GM10266 (cell line): ENCODE measurements around the gene ZNHIT1.
"Not testable (repeated sequence)": the region's sequence is repeated elsewhere in the genome, so short reads cannot be mapped to it uniquely, and the experiment has no call there.

Source experiments
- DNase-seq: peaks from one replicate; pipeline ENCODE4 v3.0.0; 2012; ENCODE audit errors: extremely low spot score
- TF ChIP-seq, protein P1 (sequence below): IDR thresholded peaks from 2 replicates; pipeline ENCODE4 v1.5.1; 2012; ENCODE audit warnings: mild to moderate bottlenecking, low read depth; ENCODE audit not compliant: control insufficient read depth, insufficient read depth; ENCODE audit errors: missing control alignments

ZNHIT1 gene

GRCh38 chr7:101202603-101202918, 15.4 kb upstream of the ZNHIT1 start:
- no peak for DNase-seq
- TF ChIP-seq, protein P1, sequence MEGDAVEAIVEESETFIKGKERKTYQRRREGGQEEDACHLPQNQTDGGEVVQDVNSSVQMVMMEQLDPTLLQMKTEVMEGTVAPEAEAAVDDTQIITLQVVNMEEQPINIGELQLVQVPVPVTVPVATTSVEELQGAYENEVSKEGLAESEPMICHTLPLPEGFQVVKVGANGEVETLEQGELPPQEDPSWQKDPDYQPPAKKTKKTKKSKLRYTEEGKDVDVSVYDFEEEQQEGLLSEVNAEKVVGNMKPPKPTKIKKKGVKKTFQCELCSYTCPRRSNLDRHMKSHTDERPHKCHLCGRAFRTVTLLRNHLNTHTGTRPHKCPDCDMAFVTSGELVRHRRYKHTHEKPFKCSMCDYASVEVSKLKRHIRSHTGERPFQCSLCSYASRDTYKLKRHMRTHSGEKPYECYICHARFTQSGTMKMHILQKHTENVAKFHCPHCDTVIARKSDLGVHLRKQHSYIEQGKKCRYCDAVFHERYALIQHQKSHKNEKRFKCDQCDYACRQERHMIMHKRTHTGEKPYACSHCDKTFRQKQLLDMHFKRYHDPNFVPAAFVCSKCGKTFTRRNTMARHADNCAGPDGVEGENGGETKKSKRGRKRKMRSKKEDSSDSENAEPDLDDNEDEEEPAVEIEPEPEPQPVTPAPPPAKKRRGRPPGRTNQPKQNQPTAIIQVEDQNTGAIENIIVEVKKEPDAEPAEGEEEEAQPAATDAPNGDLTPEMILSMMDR, result no peak

- not testable (repeated sequence) for DNase-seq
Measured at GRCh38 chr7:101203740-101204738, 13.9 kb upstream of the ZNHIT1 start.

GRCh38 chr7:101205901-101206664, 11.9 kb upstream of the ZNHIT1 start:
- TF ChIP-seq, protein P1, result no peak
- no peak for DNase-seq

GRCh38 chr7:101206665-101207042, 11.3 kb upstream of the ZNHIT1 start:
- TF ChIP-seq, protein P1, result no peak
- DNase-seq, result no peak

DNA sequence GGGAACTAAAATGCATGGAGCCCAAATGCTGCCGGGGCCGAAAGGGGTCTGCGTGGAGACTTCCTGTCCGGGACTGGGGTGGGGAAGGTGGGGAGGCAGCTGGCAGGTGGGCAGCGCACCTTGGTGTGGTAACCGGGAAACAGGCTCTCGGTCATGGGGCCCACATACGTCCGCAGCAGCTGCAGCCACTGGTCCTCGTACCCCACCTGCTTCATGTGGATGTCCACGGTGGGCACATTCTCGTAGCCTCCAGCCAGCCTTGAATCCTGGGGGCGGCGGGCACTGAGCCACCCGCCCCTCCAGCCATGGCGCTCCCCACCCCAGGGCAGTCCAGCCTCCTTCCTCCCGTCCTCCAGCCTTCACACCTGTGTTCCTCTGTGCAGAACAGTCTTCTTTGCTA, 10.5 kb upstream of the ZNHIT1 start:
- TF ChIP-seq, protein P1, result no peak
- no peak for DNase-seq

DNA sequence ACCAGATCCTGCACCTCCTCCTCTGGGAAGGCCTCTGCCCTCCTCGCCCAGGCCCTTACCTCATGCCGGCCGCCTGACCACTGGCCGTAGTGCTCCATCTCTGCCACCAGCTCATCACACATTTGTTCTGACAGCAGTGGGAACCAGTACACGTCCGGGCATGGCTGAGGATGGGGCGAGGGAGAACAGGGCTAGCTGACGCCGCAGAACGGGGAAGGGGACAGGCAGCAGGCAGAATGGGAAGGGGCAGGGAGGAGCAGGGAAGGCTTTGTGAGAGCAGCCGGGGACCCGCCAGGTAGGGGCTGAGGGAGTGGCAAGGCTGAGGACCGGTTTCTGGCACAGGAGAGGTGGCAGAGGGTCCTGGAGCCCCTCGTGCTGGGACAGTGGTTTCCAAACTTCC, 9.2 kb upstream of the ZNHIT1 start:
- TF ChIP-seq, protein P1, result no peak
- DNase-seq, result no peak

- TF ChIP-seq, protein P1, result no peak
- DNase-seq, result no peak
Measured at GRCh38 chr7:101210143-101210542, 7.8 kb upstream of the ZNHIT1 start.
